Erythroblast (primary cell): ENCODE results near the gene STX18.

Experiments used
- GATA1 ChIP-seq: IDR thresholded peaks from 2 replicates; pipeline ENCODE4 v1.6.1; 2011; ENCODE audit warnings: low read depth, mild to moderate bottlenecking, control low read depth, low read length, moderate library complexity
- POLR2A ChIP-seq: IDR thresholded peaks from 2 replicates; pipeline ENCODE4 v1.6.1; 2011; ENCODE audit warnings: mild to moderate bottlenecking, low read length

GRCh38 chr4:4499438-4500123 is 42.3 kb downstream of the STX18 start:
- TF ChIP-seq POLR2A = no peak
- no peak for TF ChIP-seq GATA1
